Measurements from ENCODE around the gene MT2A.

MT2A gene

DNA sequence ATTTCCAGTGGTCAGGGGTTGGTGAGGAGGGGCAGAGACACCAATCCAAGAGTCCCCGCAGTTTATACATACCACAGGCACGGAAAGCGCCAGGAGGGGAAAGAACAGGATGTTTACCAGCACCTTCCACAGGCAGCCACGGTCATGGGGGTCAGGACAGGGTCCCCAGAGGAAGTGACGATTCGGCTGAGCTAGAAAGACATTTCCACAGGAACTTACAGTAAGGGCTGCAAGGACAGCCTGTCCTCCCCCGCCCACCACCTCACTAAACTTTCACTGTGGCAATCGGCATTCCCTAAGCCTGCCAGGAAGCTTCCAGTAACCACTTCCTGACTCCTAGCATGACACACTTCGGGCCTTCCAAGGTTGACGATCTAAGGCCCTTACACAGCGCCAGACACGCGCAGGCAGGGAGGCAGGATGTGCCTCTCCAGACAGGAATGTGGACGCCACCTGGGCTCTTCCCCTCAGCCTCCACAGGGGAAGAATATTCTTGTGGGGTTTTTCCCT lies 1.2 kb upstream of the MT2A start:
- TF ChIP-seq, protein P1, sequence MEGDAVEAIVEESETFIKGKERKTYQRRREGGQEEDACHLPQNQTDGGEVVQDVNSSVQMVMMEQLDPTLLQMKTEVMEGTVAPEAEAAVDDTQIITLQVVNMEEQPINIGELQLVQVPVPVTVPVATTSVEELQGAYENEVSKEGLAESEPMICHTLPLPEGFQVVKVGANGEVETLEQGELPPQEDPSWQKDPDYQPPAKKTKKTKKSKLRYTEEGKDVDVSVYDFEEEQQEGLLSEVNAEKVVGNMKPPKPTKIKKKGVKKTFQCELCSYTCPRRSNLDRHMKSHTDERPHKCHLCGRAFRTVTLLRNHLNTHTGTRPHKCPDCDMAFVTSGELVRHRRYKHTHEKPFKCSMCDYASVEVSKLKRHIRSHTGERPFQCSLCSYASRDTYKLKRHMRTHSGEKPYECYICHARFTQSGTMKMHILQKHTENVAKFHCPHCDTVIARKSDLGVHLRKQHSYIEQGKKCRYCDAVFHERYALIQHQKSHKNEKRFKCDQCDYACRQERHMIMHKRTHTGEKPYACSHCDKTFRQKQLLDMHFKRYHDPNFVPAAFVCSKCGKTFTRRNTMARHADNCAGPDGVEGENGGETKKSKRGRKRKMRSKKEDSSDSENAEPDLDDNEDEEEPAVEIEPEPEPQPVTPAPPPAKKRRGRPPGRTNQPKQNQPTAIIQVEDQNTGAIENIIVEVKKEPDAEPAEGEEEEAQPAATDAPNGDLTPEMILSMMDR (IDR thresholded peaks at IDR 0.05; ENCODE audit: insufficient read depth, missing control alignments): no peak
- FAIRE-seq (no peak), DNase-seq (ENCODE audit: insufficient read length, low spot score) (no peak)

DNA sequence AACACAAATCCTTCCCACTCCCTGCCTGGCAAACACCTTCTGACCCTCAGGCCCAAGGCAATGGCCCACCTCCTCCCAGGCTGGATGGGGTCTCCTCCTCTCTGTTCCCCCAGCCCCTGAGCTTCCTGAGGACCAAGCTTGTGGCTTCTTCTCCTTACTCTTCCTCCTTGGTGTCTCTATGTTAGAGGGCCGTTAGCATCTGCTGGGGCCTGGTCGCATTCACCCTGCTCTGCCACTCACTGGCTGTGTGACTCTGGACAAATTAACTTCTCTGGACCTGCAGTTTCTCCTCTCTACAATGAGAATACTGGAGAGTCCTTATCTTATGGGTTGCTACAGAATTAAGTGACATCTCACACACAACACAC lies 725 bp upstream of the MT2A start:
- DNase-seq (ENCODE audit: insufficient read length, low spot score): no peak
- FAIRE-seq: no peak
- TF ChIP-seq, protein P1 (IDR thresholded peaks at IDR 0.05; ENCODE audit: insufficient read depth, missing control alignments): no peak

DNA sequence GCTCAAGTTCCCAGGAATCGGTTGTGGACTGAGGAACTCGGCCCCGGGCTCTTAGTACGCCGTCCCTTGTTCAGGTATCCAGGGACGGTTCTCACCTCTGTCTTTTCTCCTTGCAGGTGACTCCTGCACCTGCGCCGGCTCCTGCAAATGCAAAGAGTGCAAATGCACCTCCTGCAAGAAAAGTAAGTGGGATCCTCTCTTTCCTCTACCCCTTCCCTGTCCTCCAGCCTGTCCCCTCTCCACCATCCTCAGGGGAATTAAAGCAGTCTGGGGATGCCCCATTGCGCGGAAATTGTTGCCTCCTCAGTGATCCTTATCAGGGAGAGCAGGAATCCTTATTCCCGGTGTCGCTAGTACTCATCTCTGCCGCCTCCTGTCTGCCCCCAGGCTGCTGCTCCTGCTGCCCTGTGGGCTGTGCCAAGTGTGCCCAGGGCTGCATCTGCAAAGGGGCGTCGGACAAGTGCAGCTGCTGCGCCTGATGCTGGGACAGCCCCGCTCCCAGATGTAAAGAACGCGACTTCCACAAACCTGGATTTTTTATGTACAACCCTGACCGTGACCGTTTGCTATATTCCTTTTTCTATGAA lies 585 bp downstream of the MT2A start:
- no peak for DNase-seq (ENCODE audit: insufficient read length, low spot score)
- TF ChIP-seq, protein P1 (IDR thresholded peaks at IDR 0.05; ENCODE audit: insufficient read depth, missing control alignments): no peak
- no peak for FAIRE-seq

DNA sequence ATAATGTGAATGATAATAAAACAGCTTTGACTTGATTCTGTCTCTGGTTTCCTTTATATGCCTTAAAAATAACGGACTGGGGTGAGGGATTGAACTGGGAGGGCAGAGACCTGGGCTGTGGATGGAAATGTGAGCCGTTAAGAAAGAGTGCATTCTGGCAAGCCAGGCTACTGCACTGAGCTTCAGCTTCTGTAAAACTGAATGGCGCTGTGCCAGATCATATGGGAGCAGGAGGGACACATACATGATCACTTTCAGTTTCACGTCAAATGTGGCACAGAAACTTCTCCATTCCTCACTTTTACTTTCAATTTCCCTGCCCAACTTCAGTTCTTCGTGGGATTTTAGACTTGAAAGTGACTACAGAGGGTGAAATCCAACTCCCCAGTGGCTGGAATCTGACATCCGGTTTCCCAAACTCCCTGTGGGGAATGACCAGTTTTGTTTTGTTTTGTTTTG lies 1.1 kb downstream of the MT2A start:
- no peak for FAIRE-seq
- TF ChIP-seq, protein P1 (IDR thresholded peaks at IDR 0.05; ENCODE audit: insufficient read depth, missing control alignments): no peak
- DNase-seq (ENCODE audit: insufficient read length, low spot score): no peak

DNA sequence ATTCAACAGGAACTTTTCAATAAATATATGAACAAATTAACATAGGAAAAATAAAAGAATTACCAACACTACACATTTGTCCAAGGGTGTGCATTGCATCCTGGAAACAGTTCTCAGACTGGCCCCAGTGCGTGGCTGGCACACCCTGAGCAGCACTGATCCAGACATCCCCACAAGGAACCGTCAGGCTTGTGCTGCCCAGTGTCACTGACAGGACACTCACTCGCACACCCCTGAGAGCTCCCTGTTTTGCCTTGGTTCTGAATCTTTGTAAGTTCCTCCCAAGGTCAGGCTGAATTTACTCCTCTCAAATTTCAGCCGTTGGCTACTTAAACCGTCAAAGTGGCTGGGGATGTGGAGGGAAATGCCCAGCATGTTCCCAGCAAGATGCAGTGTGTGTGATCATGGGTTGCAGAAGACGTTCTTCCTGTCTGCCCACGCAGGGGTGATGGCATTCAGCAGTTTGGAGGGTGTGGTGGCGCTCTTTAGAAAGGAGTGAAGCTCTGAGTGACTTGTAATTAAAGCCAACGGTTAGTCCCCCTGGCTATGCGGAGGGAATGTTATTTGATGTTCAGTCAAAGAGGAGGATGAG lies 1.7 kb downstream of the MT2A start:
- no peak for DNase-seq (ENCODE audit: insufficient read length, low spot score)
- FAIRE-seq: no peak
- TF ChIP-seq, protein P1 (IDR thresholded peaks at IDR 0.05; ENCODE audit: insufficient read depth, missing control alignments): no peak

DNA sequence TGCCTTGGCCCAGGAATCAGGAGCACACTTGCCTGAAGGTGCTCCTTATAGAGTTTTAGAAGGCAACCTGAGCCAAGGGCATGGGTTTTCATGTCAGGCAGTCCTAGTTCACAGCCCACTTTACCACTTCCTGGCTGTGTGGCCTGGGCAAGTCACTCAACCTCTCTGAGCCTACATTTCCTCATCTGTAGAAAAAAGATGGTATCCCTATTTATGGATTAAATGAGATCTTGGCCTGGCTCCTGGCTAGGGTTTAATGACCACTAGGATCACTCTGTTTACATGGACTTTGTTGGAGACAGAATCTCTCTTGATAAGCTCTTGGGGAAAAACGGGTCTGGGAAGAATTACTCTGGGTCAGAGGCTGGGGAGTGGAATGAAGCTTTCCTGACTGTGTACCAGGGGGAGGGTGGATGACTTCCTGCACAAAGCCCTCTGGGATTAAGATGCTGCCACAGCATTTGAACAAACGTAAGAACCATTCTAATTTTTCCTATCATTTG lies 2.3 kb downstream of the MT2A start:
- TF ChIP-seq, protein P1 (IDR thresholded peaks at IDR 0.05; ENCODE audit: insufficient read depth, missing control alignments): no peak
- no peak for FAIRE-seq
- DNase-seq (ENCODE audit: insufficient read length, low spot score): no peak

DNA sequence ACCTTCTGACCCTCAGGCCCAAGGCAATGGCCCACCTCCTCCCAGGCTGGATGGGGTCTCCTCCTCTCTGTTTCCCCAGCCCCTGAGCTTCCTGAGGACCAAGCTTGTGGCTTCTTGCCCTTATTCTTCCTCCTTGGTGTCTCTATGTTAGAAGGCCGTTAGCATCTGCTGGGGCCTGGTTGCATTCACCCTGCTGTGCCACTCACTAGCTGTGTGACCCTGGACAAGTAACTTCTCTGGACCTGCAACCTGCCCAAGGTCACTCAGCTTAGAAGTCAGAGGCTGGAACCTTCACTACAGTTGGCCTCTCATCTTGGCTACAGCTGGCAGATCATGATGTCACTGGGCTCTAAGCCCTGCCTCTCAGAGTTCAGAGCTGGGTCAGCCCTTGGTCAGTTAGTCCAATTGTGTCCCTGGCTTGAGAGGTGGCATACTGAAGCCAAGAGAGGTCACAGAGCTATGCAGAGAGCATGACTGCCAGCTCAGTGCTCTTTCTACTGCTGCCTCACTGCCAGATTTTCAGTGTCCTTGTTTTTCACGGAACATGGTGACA lies 3.0 kb downstream of the MT2A start:
- TF ChIP-seq, protein P1 (IDR thresholded peaks at IDR 0.05; ENCODE audit: insufficient read depth, missing control alignments): no peak
- FAIRE-seq: no peak

More for the DNA sequence above, 3.0 kb downstream of the MT2A start:
- no peak for DNase-seq (ENCODE audit: insufficient read length, low spot score)

All from D721Med (cell line).